Ishikawa (cell line): ENCODE data around the gene S1PR3.

Experiments used
- CEBPB ChIP-seq: IDR thresholded peaks from 2 replicates; pipeline ENCODE4 v1.6.1; 2012
- CREB1 ChIP-seq: IDR thresholded peaks from 2 replicates; pipeline ENCODE4 v1.6.1; 2012; ENCODE audit warnings: low read depth
- EGR1 ChIP-seq: IDR thresholded peaks from 2 replicates; pipeline ENCODE4 v1.6.1; 2012
- EP300 ChIP-seq: IDR thresholded peaks from 2 replicates; pipeline ENCODE4 v1.6.1; 2012; ENCODE audit warnings: borderline replicate concordance
- FOXM1 ChIP-seq: IDR thresholded peaks from 2 replicates; pipeline ENCODE4 v1.6.1; 2012; ENCODE audit warnings: low read depth, borderline replicate concordance
- MAX ChIP-seq: IDR thresholded peaks from 2 replicates; pipeline ENCODE4 v1.6.1; 2012
- NFIC ChIP-seq: IDR thresholded peaks from 2 replicates; pipeline ENCODE4 v1.6.1; 2012
- RAD21 ChIP-seq: IDR thresholded peaks from 2 replicates; pipeline ENCODE4 v1.6.1; 2012; ENCODE audit warnings: low read depth
- REST ChIP-seq: IDR thresholded peaks from 2 replicates; pipeline ENCODE4 v1.6.1; 2012; ENCODE audit warnings: low read depth, mild to moderate bottlenecking
- TAF1 ChIP-seq: IDR thresholded peaks from 2 replicates; pipeline ENCODE4 v1.6.1; 2012; ENCODE audit warnings: low read depth, mild to moderate bottlenecking
- TCF12 ChIP-seq: IDR thresholded peaks from 2 replicates; pipeline ENCODE4 v1.6.1; 2012; ENCODE audit warnings: low read depth
- TEAD4 ChIP-seq: IDR thresholded peaks from 2 replicates; pipeline ENCODE4 v1.6.1; 2012
- USF1 ChIP-seq: IDR thresholded peaks from 2 replicates; pipeline ENCODE4 v1.6.1; 2012
- YY1 ChIP-seq: IDR thresholded peaks from 2 replicates; pipeline ENCODE4 v1.6.1; 2012; ENCODE audit warnings: low read depth
- ZBTB7A ChIP-seq: IDR thresholded peaks from 2 replicates; pipeline ENCODE4 v1.6.1; 2012; ENCODE audit warnings: low read depth

S1PR3 gene

GRCh38 chr9:89029788-89030187 is 38.5 kb downstream of the S1PR3 start:
- no peak for TF ChIP-seq CREB1
- no peak for TF ChIP-seq EP300
- no peak for TF ChIP-seq TAF1
- TF ChIP-seq NFIC: no peak
- no peak for TF ChIP-seq REST
- TF ChIP-seq TCF12: no peak

GRCh38 chr9:89032173-89032572 is 40.9 kb downstream of the S1PR3 start:
- TF ChIP-seq CREB1 (no peak), FOXM1 (no peak), RAD21 (no peak), USF1 (no peak), ZBTB7A (no peak), MAX (no peak), TCF12 (no peak), CEBPB (no peak)

- no peak for TF ChIP-seq MAX
Observed at GRCh38 chr9:89032661-89033060, 41.4 kb downstream of the S1PR3 start.

GRCh38 chr9:89036383-89036782 is 45.1 kb downstream of the S1PR3 start:
- TF ChIP-seq MAX: no peak
- TF ChIP-seq REST: peak; percentile 37; the same call in 1 of the 2 replicates

GRCh38 chr9:89036891-89037290 is 45.6 kb downstream of the S1PR3 start:
- TF ChIP-seq EP300: no peak
- TF ChIP-seq CREB1: no peak
- TF ChIP-seq FOXM1: no peak
- TF ChIP-seq NFIC: no peak
- no peak for TF ChIP-seq RAD21
- no peak for TF ChIP-seq EGR1

GRCh38 chr9:89037346-89037745 is 46.1 kb downstream of the S1PR3 start:
- TF ChIP-seq REST (no peak), RAD21 (no peak), TAF1 (no peak)

GRCh38 chr9:89037891-89038290 is 46.6 kb downstream of the S1PR3 start:
- TF ChIP-seq TEAD4 (no peak), MAX (no peak), REST (no peak), TAF1 (no peak), YY1 (no peak), USF1 (no peak), CEBPB (no peak), FOXM1 (no peak), NFIC (no peak), TCF12 (no peak)
